Neural cell (in vitro differentiated cells): ENCODE data around the gene GAGE10. TPM values are rescaled to one million over a fixed set of nuclear protein-coding genes. Genes with fewer than 3 reads are reported as not detected.
A peak's percentile ranks its signal among the peaks of the same experiment; 100 is the strongest.

Source experiments
- H2AFZ ChIP-seq: fragments of 200-600, 300-800 bp; sonication (generic), shearing (Covaris generic); 2 replicates; pipeline ENCODE4 v1.6.0; 2014; ENCODE audit warnings: low read depth, mild to moderate bottlenecking, antibody characterized with exemption, low read length, moderate library complexity
- H3F3A ChIP-seq: fragments of 200-600 bp; shearing (Covaris generic); 2 replicates; pipeline ENCODE4 v1.6.1; 2016; ENCODE audit warnings: mild to moderate bottlenecking, moderate library complexity, mixed read lengths, antibody characterized with exemption, low read length; ENCODE audit not compliant: insufficient read depth, poor library complexity, severe bottlenecking
- H3K27ac ChIP-seq: fragments of 200-600, 300-800 bp; sonication (generic), shearing (Covaris generic); 2 replicates; pipeline ENCODE4 v1.5.1; 2014; ENCODE audit warnings: mild to moderate bottlenecking, low read length, moderate library complexity
- H3K27me3 ChIP-seq: fragments of 300-800, 200-600 bp; sonication (generic), shearing (Covaris generic); 2 replicates; pipeline ENCODE4 v1.6.0; 2014; ENCODE audit warnings: mild to moderate bottlenecking, low read depth, low read length, moderate library complexity; ENCODE audit not compliant: insufficient read depth
- H3K36me3 ChIP-seq: fragments of 300-800, 200-600 bp; sonication (generic), shearing (Covaris generic); 2 replicates; pipeline ENCODE4 v1.5.1; 2014; ENCODE audit warnings: mild to moderate bottlenecking, antibody characterized with exemption, low read length, moderate library complexity; ENCODE audit not compliant: insufficient read depth
- H3K4me2 ChIP-seq: fragments of 300-800, 200-600 bp; sonication (generic), shearing (Covaris generic); 2 replicates; pipeline ENCODE4 v1.6.0; 2014; ENCODE audit warnings: mild to moderate bottlenecking, low read length
- H3K4me3 ChIP-seq: fragments of 300-800, 200-600 bp; sonication (generic), shearing (Covaris generic); 2 replicates; pipeline ENCODE4 v1.5.1; 2014; ENCODE audit warnings: mild to moderate bottlenecking, low read length, moderate library complexity
- H3K79me2 ChIP-seq: fragments of 200-600 bp; shearing (Covaris generic); replicated peaks from 2 replicates; pipeline ENCODE4 v1.6.0; 2014; ENCODE audit warnings: mild to moderate bottlenecking, low read length, moderate library complexity; ENCODE audit not compliant: insufficient read depth
- H3K9ac ChIP-seq: fragments of 300-800, 200-600 bp; sonication (generic), shearing (Covaris generic); 2 replicates; pipeline ENCODE4 v1.6.1; 2016; ENCODE audit warnings: mild to moderate bottlenecking, low read length, mixed read lengths
- H3K9me2 ChIP-seq: fragments of 200-600 bp; shearing (Covaris generic); 2 replicates; pipeline ENCODE4 v1.6.1; 2016; ENCODE audit warnings: mild to moderate bottlenecking, low read length, mixed read lengths; ENCODE audit not compliant: insufficient read depth
- H3K9me3 ChIP-seq: fragments of 200-600, 300-800 bp; sonication (generic), shearing (Covaris generic); 2 replicates; pipeline ENCODE4 v1.6.1; 2016; ENCODE audit warnings: mild to moderate bottlenecking, mixed run types, low read length, moderate library complexity, mixed read lengths
- H4K20me1 ChIP-seq: fragments of 200-600 bp; shearing (Covaris generic); 2 replicates; pipeline ENCODE4 v1.6.1; 2016; ENCODE audit warnings: mild to moderate bottlenecking, mixed run types; ENCODE audit not compliant: insufficient read depth
- CTCF ChIP-seq: fragments of 450-650 bp; IDR thresholded peaks from 2 replicates; pipeline ENCODE4 v1.5.1; 2014; ENCODE audit warnings: antibody characterized with exemption, mild to moderate bottlenecking, moderate library complexity; ENCODE audit not compliant: poor library complexity, severe bottlenecking
- EP300 ChIP-seq: fragments of 450-650 bp; conservative IDR thresholded peaks from 2 replicates; pipeline ENCODE4 v1.6.1; 2014; ENCODE audit warnings: antibody characterized with exemption, mild to moderate bottlenecking, moderate library complexity; ENCODE audit not compliant: poor library complexity, severe bottlenecking
- EZH2 ChIP-seq: fragments of 200-600, 300-800 bp; shearing (Covaris generic), sonication (generic); IDR thresholded peaks from 2 replicates; pipeline ENCODE4 v1.6.1; 2014; ENCODE audit warnings: antibody characterized with exemption, low read length, borderline replicate concordance, mild to moderate bottlenecking; ENCODE audit not compliant: insufficient read depth, poor library complexity, severe bottlenecking
- MXI1 ChIP-seq: fragments of 450-650 bp; conservative IDR thresholded peaks from 2 replicates; pipeline ENCODE4 v1.6.1; 2014; ENCODE audit warnings: antibody characterized with exemption, mild to moderate bottlenecking; ENCODE audit not compliant: poor library complexity, severe bottlenecking
- POLR2AphosphoS5 ChIP-seq: IDR thresholded peaks from 2 replicates; pipeline ENCODE4 v1.6.1; 2012
- RAD21 ChIP-seq: fragments of 450-650 bp; conservative IDR thresholded peaks from 2 replicates; pipeline ENCODE4 v1.6.1; 2014; ENCODE audit warnings: antibody characterized with exemption, mild to moderate bottlenecking, moderate library complexity
- REST ChIP-seq: IDR thresholded peaks from 2 replicates; pipeline ENCODE4 v1.6.1; 2012; ENCODE audit warnings: borderline replicate concordance
- SMC3 ChIP-seq: fragments of 450-650 bp; conservative IDR thresholded peaks from 2 replicates; pipeline ENCODE4 v1.6.1; 2014; ENCODE audit warnings: antibody characterized with exemption, mild to moderate bottlenecking, moderate library complexity; ENCODE audit not compliant: poor library complexity
- TAF1 ChIP-seq: IDR thresholded peaks from 2 replicates; pipeline ENCODE4 v1.6.1; 2012; ENCODE audit warnings: low read depth
- polyA plus RNA-seq: library from polyadenylated mRNA; depleted of rRNA; stranded (reverse); fragments of >200 nt; gene quantifications from 2 replicates; pipeline ENCODE4 v1.2.3, GENCODE V29; 2014

The GAGE10 gene
- polyA plus RNA-seq, 1 donor from 2014 or later = not detected

- H3K9ac ChIP-seq = peak overlapping the region; percentile 12
- H3K79me2 ChIP-seq = peaks cover 6% of the 10 kb centered on the region
- H3K9me3 ChIP-seq = no peaks in the 10 kb centered on the region
- H4K20me1 ChIP-seq = no peaks in the 10 kb centered on the region
- TF ChIP-seq EZH2 (no peak), RAD21 (no peak), EP300 (no peak), POLR2AphosphoS5 (no peak), CTCF (no peak), MXI1 (no peak), REST (no peak), TAF1 (no peak), SMC3 (no peak)
- H3F3A ChIP-seq = no peaks in the 10 kb centered on the region
- no peaks in the 10 kb centered on the region for H3K36me3 ChIP-seq
- no peak overlapping the region for H3K4me2 ChIP-seq
- no peak overlapping the region for H2AFZ ChIP-seq
- no peaks in the 10 kb centered on the region for H3K9me2 ChIP-seq
- no peaks in the 10 kb centered on the region for H3K27me3 ChIP-seq
- peak overlapping the region; percentile 69 for H3K4me3 ChIP-seq
- no peak overlapping the region for H3K27ac ChIP-seq
Observed at GRCh38 chrX:49272421-49272820, 31.0 kb upstream of the GAGE10 start.

- Histone ChIP-seq H3K36me3 (no peaks in the 10 kb centered on the region), H3K4me3 (peak overlapping the region; percentile 69), H3K27me3 (no peaks in the 10 kb centered on the region), H3K9me3 (no peaks in the 10 kb centered on the region), H3K9me2 (no peaks in the 10 kb centered on the region), H2AFZ (no peak overlapping the region), H3K9ac (peak overlapping the region; percentile 12), H4K20me1 (no peaks in the 10 kb centered on the region), H3F3A (no peaks in the 10 kb centered on the region), H3K4me2 (no peak overlapping the region), H3K27ac (no peak overlapping the region), H3K79me2 (peaks cover 6% of the 10 kb centered on the region)
- TF ChIP-seq RAD21 = no peak
- no peak for TF ChIP-seq TAF1
- TF ChIP-seq CTCF = no peak
Observed at GRCh38 chrX:49273181-49273727, 30.2 kb upstream of the GAGE10 start.
